Posterior cingulate gyrus (tissue), 11 donors: Measurements from ENCODE around the gene ZBP1.

Experiments
- DNase-seq, 10 donors: peaks; one replicate each; pipeline versions ENCODE4 v3.0.0 to v3.0.0-alpha.2; 2020 to 2021; ENCODE audit warnings: mixed read lengths in 3 of 10
- intact Hi-C: fragments of 100-400 bp; cut with DNase I; formaldehyde crosslinking; loops from one replicate; pipeline ENCODE4 v1.15.1; 2023

The ZBP1 gene

GRCh38 chr20:57605878-57606277 is 14.3 kb downstream of the ZBP1 start:
- intact Hi-C loops: no loop called here

GRCh38 chr20:57605045-57605444 is 15.2 kb downstream of the ZBP1 start:
- intact Hi-C loops: no loop called here
- no peak for DNase-seq

More at GRCh38 chr20:57605878-57606277, 14.3 kb downstream of the ZBP1 start:
- DNase-seq: no peak

GRCh38 chr20:57603120-57603519 is 17.1 kb downstream of the ZBP1 start:
- peak in 2 of 10 donors; percentile 20 to 21 for DNase-seq
- intact Hi-C loops: no loop called here

DNA sequence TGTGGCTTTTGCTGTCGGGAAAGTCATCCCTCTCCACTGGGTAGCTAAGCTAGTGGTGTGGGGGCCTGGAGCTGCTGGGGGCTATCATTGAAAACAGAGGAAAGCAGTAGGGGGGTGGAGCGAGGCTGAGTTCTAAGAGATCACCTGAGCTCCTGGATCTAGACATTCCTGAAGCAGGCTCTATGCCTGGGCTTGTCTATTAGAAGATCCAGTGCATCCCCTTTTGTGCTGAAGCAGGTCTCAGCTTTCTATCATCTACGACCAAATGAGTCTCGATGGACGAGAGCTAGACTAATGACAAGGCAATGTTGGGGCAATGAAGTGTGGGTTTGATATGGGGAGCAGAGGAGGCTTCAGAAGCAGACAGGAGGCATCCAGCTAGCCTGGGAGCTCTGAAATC is 18.5 kb downstream of the ZBP1 start:
- intact Hi-C loops: no loop called here
- no peak for DNase-seq

GRCh38 chr20:57601211-57601570 is 19.0 kb downstream of the ZBP1 start:
- intact Hi-C loops: no loop called here
- DNase-seq: no peak

GRCh38 chr20:57600320-57601210 is 19.7 kb downstream of the ZBP1 start:
- DNase-seq: peak in 3 of 10 donors; percentile 43 to 59 (median 58)
- intact Hi-C loops: no loop called here

DNA sequence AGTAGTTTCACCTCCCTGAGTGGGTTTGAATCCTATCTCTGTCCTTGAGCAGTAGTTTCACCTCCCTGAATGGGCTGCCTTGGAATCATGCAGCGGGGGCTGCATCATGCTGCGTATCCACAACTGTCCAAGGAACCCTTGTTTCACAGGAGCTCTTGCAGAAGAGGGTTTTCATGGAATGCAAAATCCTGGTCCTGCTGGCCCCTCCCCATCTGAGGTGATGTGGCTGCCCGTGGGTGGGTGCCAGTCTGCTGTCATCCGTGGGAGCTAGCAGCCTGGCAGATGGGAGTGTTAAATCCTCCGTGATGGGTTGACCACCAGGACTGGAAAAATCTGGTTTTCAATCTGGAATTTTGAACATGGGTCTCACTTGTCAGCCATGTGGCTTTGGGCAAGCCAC is 21.7 kb downstream of the ZBP1 start:
- intact Hi-C loops: loop anchor here (10.0 kb wide), 1 partner anchor 576 kb away; no protein-coding TSS in a partner anchor
- peak in 2 of 10 donors; percentile 54 to 59 for DNase-seq

DNA sequence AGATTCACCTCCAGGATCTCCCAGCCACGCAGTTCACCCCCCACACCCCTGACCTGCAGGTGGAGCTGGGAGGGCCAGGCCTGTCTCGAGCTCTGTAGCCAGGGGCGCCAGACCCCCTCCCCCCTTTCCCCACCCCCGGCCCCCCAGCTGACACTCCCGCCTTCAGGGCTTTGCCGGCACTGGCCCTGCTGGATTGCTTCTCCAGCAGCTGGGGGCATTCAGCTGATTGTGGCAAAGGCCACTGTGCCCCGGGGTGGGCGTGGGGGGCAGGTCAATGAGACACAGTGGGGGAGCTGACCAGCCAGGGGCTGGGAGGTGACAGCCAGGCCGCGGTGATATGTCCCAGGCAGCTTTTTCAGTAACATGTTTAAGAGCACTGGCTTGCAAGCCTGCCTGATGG is 22.2 kb downstream of the ZBP1 start:
- intact Hi-C loops: loop anchor here (10.0 kb wide), 1 partner anchor 577 kb away; no protein-coding TSS in a partner anchor
- peak in 2 of 10 donors; percentile 42 to 56 for DNase-seq

- DNase-seq: peak; percentile 27 to 95 (median 68)
- intact Hi-C loops: loop anchor here (1.0 to 10.0 kb wide), 2 partner anchors 578 to 612 kb away; no protein-coding TSS in a partner anchor
These were observed 23.0 kb downstream of the ZBP1 start for GRCh38 chr20:57596998-57597939.

DNA sequence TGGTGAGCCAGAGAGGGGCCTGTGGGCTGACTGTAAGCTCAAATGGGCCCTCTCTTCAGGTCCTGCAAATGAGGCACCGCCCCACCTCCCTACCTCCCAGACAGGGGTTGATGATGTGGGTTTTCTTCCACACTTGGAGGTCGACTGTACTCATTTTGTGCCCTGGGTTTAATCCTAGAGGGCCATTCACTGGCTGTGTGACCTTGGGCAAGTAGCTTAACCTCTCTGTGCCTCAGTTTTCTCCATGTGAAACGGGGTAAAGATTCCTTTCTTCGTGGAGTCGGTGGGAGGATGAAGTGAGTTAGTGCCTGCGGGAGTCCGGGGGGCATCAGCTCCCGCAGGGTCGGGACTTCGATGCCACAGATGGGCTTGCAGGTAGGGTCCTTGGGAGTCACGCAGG is 23.9 kb downstream of the ZBP1 start:
- intact Hi-C loops: loop anchor here (10.0 kb wide), 1 partner anchor 578 kb away; no protein-coding TSS in a partner anchor
- DNase-seq: peak in 1 of 10 donors; percentile 55

DNA sequence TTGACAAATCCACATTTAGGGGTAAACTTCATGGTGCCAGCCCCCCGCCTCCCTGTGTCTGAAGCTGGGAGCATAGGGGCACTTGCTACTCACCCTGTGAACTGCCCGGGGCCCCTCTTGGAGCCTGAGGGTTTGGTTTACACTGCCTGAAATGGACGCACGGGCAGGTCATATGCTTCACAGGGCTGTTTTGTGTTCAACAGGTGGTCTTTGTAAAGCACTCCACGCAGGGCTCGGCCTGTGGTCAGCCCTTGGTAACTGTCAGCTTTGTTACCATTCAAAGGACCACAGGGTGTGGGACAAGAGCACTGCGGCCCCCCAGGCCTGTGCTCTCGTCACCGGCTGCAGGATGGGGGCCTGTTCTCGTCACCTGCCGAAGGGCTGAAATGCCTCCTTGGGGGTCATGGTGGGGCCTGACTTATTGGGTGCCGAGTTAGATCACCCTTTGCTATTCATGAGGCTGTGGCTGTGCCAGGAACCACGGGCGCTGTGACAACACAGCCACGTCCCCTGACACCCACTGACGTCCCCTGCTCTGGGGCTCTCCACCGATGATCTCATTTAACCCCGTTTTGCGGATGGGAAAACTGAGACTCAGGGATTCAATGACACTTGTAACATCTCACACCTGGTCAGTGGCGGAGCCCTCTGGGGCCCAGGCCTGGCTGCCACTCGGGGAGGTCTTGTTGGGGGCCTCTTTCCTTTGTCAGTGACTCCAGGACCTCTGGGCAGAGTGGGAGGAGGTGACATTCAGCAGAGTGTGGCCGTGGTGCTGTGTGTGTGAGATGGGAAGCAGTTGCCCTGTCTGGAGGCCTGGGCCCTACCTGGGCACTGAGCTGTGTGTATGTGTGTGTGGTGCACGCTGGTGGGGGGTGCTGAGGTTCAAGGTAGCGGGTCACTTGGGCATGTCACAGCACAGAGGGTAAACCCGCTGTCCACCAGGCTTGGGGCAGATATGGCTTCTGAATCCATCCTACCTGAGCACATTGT is 24.9 kb downstream of the ZBP1 start:
- peak in 2 of 10 donors; percentile 63 to 64 for DNase-seq
- intact Hi-C loops: loop anchor here (10.0 kb wide), 1 partner anchor 579 kb away; no protein-coding TSS in a partner anchor

DNA sequence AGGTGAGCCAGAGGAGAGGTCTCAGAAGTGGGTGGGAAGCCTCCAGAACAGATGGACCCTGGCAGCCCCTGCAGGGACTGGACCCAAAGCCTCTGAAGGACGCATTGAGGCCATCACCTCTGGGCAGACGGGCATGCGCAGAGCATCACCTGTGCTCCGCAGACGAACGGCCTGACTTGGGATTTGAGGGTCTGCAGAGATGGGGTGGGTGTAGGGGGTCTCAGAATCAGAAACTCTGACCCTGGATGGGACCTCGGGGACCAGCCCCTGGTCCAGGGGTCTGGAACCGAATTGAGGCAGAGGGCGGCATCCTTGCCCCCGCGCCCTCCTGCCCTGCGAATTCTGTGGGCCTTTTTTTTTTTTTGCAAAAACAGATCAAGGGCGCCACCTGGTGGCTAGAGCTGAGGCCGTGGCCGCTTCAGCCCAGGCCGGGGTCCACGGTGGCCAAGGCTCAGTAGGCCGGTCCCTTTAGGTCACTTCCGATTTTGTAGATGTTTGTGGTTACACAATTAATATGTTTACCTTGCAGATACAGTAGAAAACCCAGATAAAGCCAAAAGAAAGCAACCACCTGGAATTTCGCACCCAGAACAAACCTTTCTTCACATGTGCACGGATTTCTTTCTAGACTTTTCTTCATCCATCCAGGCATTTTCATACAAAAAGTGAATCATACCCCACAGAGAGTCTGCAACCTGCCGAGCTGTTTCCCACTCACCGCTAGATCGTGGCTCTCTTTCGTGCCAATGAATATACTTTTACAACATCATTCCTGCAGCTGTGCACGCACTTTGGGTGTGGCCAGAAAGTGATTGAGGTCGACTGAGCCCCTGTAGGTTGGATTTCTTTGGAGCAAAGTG is 25.9 kb downstream of the ZBP1 start:
- DNase-seq: peak in 6 of 10 donors; percentile 33 to 83 (median 52)
- intact Hi-C loops: loop anchor here (1.0 to 10.0 kb wide), 3 partner anchors 80 to 580 kb away; no protein-coding TSS in a partner anchor

DNA sequence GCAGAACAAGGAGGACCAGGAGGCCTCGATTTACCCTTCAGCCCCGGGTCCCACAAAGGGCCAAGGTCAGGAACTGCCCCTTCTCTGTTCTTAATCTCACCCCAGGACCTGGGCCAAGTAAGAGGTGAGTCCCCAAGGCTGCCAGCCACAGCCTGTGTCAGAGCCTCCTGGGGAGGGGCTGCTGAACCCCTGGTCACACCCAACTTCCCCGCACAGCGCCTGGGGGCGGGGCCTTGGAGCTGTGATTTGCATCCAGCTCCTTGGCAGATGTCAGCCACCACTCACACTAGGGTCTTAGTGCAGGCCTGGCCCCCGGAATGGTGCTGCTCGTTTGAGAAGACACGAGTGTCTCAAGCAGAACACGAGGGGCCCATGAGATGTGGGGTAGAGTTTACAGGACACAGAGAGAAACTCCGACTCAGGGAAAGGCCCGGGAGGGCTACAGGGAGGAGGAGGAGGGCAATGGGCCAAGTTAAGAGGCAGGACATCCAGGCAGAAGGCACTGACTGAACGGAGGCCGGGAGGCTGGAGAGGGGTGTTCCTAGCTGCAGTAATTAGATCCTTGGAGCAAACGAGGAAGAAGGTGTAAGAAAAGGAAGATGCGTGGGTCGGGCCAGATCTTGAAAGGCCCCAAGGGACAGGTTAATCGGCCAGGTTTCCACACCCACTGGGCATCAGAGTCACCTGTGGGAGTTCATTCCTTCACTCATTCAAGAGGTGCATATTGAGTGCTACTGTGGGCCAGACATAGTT is 26.9 kb downstream of the ZBP1 start:
- DNase-seq: peak in 2 of 10 donors; percentile 60 to 68
- intact Hi-C loops: loop anchor here (5.0 to 10.0 kb wide), 2 partner anchors 211 to 581 kb away; no protein-coding TSS in a partner anchor

DNA sequence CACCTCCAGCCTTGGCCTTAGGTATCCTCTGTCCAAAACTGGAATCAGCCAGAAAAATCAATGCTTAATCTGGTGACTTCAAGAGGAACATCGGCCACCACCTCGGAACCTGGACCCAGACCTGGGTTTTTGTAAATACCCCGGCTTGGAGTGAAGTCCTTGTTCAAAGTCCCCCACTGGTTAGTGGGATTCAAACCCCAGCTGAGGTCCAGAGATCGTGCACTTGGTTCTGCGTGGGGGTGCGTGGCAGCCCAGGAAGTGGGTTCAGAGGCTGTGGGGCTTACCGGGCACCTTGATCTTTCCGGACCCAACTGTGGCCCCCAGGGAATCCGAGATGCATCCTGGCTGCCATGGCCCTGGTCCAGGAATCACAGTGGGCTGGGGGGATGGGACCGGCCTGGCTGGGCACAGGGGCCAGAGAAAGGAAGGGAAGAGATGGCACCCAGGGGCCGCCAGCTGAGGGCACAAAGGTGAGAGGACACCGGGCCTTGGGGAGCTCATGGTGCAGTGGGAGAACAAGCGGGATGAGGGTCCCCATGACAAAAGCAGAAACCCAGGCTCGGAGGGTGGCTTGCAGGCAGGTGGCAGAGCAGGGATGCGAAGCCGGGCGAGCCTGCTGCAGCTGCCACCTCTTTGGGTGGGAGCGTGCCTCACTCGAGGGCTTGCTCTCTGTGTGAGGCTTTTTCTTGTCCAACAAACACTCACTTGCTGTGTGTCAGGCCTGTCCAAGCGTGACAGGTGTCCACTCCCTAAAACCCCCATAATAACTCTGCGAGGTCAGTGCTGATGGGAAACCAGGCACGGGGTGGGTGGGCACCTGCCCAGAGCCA is 27.7 kb downstream of the ZBP1 start:
- peak in 2 of 10 donors; percentile 65 to 82 for DNase-seq
- intact Hi-C loops: loop anchor here (5.0 to 10.0 kb wide), 2 partner anchors 210 to 582 kb away; no protein-coding TSS in a partner anchor

DNA sequence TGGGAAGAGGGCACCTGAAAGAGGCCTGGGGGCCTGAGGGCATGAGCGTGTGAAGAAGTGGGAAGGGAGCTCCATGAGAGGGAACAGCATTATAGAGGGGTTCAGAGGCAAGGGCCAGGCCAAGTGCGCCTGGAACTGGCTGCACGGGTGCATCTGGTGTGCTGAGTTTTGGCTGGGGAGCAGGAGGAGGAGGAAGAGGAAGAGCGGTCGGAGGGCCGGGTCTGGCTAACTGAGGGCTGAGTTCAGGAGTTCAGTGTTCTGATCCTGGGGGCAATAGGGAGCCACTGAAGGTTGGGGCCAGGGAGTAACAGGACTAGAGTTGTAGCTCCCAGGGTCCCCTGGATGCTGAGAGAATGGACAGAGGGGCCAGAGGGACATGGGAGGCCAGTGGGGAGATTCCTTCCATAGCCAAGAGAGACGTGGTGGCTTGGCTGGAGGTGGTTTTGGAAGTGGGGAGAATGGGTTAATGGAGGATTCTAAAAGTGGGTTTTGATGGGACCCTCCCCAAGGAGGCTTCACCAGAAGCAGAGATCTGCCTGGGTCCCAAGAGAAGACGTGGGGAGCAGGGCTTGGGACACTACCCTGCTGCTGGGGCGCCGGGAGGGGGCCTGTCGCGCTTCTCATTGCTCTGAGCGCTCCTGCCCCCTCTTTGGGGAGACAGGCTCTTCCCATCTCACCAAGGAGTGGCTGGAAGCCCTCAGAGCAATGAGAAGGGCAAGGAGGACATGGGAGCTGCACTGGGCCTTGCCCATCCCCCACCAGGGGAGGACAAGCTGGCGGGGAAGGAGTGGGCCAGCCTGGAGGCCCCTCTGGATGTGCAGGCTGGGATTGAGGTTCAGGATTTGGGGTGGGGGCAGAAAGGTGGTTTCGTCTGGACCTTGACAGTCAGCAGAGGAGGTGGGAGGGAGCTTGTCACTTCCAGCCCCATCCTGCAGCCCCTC is 28.7 kb downstream of the ZBP1 start:
- intact Hi-C loops: loop anchor here (5.0 to 10.0 kb wide), 2 partner anchors 209 to 583 kb away; no protein-coding TSS in a partner anchor
- DNase-seq: peak in 2 of 10 donors; percentile 24 to 49
